ENCODE measurements around the gene USP2.

USP2 gene

DNA sequence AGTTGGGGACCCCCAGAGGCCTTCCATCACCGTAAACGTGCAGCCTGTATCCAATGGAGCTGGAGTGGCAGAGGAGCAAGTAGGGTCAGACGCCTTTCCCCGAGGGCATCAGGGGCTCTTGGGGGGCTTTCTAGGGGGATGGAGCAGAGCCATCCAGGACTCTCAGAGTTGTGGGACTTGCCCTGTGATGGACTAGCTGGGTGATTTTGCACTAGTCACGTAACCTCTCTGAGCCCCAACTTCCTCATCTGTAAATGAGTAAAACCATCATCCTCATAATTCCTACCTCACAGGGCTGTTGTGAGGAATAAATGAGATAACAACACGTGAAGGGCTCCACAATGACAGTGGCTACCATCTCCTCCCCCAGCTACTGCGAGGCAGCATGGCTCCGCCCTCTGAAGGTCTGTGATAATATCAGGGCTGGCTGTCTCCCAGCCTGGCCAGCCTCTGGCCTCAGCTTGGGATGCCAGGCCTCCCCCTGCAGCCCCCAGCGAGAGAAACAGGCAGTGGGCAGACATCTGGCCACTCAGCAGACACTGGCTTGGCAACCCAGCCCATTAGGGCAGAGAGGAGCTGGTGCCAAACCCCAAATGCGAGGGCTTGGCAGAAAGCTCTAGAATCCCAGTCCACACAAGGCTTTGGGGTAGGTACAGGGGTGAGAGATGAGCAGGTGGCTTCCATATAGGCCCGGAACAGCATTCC lies 6.7 kb downstream of the USP2 start:
- no peaks in the 10 kb centered on the region for H3K36me3 ChIP-seq (ENCODE audit: insufficient read depth, low read length)
- no peaks in the 10 kb centered on the region for H3K27me3 ChIP-seq (ENCODE audit: control insufficient read depth in 1 of 2, insufficient read depth in 2 of 2, low read length in 2 of 2)
- H3K9me3 ChIP-seq (ENCODE audit: low read length) = no peaks in the 10 kb centered on the region
- peak overlapping the region; percentile 40 for H3K9ac ChIP-seq (ENCODE audit: low read length)
- H3K4me1 ChIP-seq (ENCODE audit: insufficient read depth, low read length) = peaks cover 53% of the 10 kb centered on the region
- H3K27ac ChIP-seq (ENCODE audit: low read depth, low read length) = peak overlapping the region; percentile 34
- no peak overlapping the region for H3K4me3 ChIP-seq (ENCODE audit: low read depth in 1 of 2, low read length in 2 of 2)

DNA sequence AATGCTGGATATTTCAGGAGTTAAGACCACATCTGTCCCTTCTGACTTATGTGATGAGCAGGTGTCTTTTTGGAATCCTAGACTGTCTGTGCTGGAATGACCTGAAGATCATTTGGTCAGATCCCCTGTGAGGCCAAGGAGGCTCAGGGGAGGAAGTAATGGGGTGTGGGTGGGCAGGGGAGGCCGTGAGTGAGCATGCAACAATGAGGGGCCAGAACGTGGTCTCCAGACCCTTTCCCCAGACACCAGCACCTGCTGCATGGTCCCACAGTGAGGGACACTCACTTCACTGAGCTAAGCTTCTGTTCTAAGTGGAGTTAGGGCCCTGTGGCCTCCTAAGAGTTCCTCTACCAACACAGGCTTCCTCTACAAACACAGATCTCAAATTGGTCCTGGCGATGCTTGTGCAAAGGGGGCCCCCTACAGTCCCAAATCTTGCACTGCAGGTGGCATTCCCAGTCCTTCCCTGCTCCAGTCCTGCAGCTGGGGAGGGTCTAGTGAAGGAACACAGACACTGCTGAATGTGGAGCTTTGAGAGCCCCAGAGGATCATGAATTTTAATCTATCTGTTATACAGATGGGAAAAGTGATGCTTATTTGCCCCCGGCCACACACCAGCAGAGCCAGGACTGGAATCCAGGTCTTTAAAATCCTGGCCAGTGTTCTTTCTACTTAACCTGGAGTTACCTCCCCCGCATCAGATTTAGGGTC lies 7.4 kb downstream of the USP2 start:
- Histone ChIP-seq H3K4me1 (ENCODE audit: insufficient read depth, low read length) (peaks cover 59% of the 10 kb centered on the region), H3K9ac (ENCODE audit: low read length) (peak overlapping the region; percentile 17), H3K9me3 (ENCODE audit: low read length) (no peaks in the 10 kb centered on the region), H3K36me3 (ENCODE audit: insufficient read depth, low read length) (no peaks in the 10 kb centered on the region), H3K27me3 (ENCODE audit: control insufficient read depth in 1 of 2, insufficient read depth in 2 of 2, low read length in 2 of 2) (no peaks in the 10 kb centered on the region), H3K27ac (ENCODE audit: low read depth, low read length) (no peak overlapping the region), H3K4me3 (ENCODE audit: low read depth in 1 of 2, low read length in 2 of 2) (no peak overlapping the region)

DNA sequence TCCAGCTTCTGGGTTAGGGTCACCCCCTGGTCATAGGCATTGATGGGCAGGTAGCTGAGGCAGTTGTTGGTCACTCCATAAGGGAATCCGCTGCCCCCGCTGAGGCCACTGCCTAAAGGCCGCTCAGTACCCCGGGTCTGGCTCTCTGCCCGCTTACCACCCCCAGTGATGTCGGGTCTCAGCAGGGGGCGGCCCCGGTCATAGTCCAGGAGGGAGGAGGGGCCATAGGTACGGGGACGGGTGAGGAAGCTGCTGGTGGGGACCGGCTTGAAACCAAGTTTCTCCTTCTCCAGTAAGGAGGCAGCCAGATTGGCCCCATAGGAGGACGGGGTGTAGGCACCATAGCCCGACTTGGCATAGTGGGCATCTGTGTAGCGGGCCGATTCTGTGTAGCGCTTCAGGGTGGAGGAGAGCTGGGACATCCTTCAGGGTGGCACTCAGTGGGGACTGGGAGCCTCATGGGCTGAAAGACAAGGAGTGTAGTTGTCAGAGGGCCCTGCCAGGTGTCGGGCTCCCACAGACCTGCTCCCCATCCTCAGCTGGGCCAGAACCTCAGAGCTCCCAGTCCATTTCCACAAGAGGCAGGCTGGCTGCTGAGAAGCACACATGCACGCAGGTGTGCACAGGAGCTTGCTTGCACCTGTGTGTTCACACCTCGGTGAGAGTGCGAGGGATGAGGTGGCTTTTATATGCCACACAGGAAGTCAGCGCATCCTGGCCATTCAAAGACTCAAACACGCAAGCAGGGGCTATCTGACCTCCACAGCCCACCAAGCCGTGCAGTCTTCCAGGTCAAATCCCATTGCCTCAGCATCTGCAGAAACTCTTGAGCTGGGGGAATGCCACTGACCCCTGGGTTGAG lies 8.2 kb downstream of the USP2 start:
- H3K4me1 ChIP-seq (ENCODE audit: insufficient read depth, low read length) = peaks cover 67% of the 10 kb centered on the region
- H3K4me3 ChIP-seq (ENCODE audit: low read depth in 1 of 2, low read length in 2 of 2) = no peak overlapping the region
- H3K9ac ChIP-seq (ENCODE audit: low read length) = no peak overlapping the region
- no peak overlapping the region for H3K27ac ChIP-seq (ENCODE audit: low read depth, low read length)
- H3K9me3 ChIP-seq (ENCODE audit: low read length) = no peaks in the 10 kb centered on the region
- H3K36me3 ChIP-seq (ENCODE audit: insufficient read depth, low read length) = no peaks in the 10 kb centered on the region
- no peaks in the 10 kb centered on the region for H3K27me3 ChIP-seq (ENCODE audit: control insufficient read depth in 1 of 2, insufficient read depth in 2 of 2, low read length in 2 of 2)

DNA sequence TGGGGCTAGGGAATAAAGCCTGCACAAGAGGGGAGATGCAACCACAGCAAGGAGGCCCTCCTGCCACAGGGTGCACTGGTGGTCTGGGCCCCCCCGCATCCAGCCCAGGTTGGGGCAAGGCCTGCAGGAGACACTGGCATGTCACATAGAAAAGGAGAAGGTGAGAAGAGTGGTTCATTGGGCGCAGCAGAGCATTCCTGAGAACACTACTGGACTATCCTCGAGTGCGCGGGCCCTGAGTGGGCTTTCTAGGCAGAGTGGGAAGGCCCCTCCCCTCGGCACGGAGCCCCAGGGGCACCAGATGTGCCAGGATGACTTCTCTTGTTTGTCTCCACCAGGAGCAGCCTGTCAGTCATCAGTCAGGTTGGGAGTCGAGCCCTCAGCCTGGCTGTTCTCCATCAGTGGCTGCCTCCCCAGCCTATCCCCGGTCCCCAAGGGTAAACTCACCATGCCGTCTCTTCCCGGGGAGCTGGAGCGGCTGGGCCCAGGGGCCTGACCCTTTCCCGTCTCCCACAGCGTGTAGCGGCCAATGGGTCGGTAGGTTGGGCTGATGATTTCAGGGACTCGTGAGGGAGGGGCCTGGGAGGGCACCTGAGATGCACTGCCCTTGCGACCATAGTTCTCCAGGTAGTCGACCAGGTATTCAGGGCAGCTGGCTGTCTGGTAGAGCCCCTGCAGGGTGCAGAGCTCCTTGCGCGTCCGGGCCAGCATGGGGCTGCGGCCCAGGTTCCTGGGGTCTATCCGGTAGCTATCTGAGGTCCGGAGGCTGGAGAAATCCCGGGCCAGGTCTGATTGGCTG lies 9.0 kb downstream of the USP2 start:
- Histone ChIP-seq H3K27ac (ENCODE audit: low read depth, low read length) (no peak overlapping the region), H3K9ac (ENCODE audit: low read length) (no peak overlapping the region), H3K4me1 (ENCODE audit: insufficient read depth, low read length) (peaks cover 75% of the 10 kb centered on the region)

DNA sequence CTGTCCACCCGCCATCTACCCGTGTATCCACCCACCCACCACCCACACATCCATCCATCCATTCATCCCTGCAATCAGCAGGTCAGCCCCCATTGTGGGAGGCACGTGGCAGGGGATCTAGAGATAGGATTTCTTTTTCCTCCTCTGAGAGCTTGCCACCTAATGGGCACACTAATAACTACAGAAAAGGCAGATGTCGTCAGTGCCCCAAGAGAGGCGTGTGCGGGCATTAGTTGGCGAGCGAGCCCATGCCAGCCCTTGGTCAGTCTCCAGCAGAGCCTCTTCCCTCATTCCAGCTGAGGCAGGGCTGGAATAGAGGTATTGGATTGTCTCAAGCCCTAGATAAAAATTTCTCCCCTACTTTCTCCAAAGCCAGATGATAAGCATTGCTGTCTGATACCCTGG lies 9.7 kb downstream of the USP2 start:
- Histone ChIP-seq H3K4me3 (ENCODE audit: low read depth in 1 of 2, low read length in 2 of 2) (no peak overlapping the region), H3K9ac (ENCODE audit: low read length) (no peak overlapping the region)

More for the DNA sequence above, 9.0 kb downstream of the USP2 start:
- H3K9me3 ChIP-seq (ENCODE audit: low read length) = no peaks in the 10 kb centered on the region
- no peaks in the 10 kb centered on the region for H3K27me3 ChIP-seq (ENCODE audit: control insufficient read depth in 1 of 2, insufficient read depth in 2 of 2, low read length in 2 of 2)
- no peaks in the 10 kb centered on the region for H3K36me3 ChIP-seq (ENCODE audit: insufficient read depth, low read length)
- no peak overlapping the region for H3K4me3 ChIP-seq (ENCODE audit: low read depth in 1 of 2, low read length in 2 of 2)

DNA sequence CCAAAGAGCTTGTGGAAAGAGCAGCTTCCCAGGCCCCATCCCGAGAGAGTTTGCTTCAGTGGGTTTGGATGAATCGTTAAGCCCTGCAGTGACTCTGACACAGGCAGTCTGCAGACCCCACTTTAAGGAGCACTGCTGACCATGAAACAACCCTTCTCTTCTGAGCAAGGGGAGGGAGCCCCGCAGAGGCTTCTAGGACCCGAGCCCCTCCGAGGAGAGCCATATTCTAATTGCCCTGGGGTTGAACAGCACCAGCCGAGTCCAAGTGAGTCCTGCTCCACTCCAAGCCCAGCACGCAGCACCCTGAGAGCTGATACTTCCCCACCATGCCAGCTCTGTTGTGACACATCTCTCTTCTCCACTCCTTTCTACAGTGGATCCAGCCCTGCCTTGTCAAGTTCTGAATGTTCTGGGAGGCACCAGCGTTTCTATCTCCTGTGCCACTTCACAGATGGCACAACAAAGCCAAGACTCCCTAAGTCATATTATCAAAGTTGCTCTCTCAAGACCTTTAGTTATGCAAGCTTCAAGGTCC lies 10.4 kb downstream of the USP2 start:
- peak overlapping the region; percentile 33 for H3K9ac ChIP-seq (ENCODE audit: low read length)
- peaks cover 83% of the 10 kb centered on the region for H3K4me1 ChIP-seq (ENCODE audit: insufficient read depth, low read length)

More for the DNA sequence above, 9.7 kb downstream of the USP2 start:
- H3K27ac ChIP-seq (ENCODE audit: low read depth, low read length) = no peak overlapping the region
- peaks cover 82% of the 10 kb centered on the region for H3K4me1 ChIP-seq (ENCODE audit: insufficient read depth, low read length)
- H3K9me3 ChIP-seq (ENCODE audit: low read length) = no peaks in the 10 kb centered on the region
- no peaks in the 10 kb centered on the region for H3K27me3 ChIP-seq (ENCODE audit: control insufficient read depth in 1 of 2, insufficient read depth in 2 of 2, low read length in 2 of 2)
- H3K36me3 ChIP-seq (ENCODE audit: insufficient read depth, low read length) = no peaks in the 10 kb centered on the region

DNA sequence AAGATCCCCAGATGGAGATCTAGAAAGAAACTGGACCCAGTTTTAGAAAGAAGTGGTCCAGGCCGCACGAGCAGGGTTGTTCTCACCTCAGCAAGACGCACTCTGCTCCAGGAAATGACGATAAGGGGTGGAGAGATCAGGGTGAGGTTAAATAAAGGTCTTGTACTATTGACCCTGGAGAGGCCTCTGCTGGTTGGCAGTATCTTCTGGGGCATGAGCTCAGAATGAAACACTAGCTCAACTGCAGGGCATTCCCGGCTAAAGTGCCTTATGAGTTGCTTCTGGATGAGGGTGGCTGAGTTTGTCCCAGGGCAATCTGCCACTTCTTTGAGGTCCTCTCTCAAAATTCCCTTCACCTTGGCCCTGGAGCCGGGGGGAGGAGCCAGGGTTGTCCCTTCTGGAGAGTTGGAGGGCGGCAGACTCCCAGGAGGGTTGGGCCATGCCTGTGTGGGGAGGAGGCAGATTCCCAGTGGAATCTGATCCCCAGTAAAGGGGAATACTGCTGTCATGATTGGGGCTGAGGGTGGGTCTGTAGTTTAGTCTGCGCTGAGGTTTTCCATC lies 10.9 kb downstream of the USP2 start:
- Histone ChIP-seq H3K4me3 (ENCODE audit: low read depth in 1 of 2, low read length in 2 of 2) (no peak overlapping the region), H3K27ac (ENCODE audit: low read depth, low read length) (no peak overlapping the region), H3K9me3 (ENCODE audit: low read length) (no peaks in the 10 kb centered on the region), H3K4me1 (ENCODE audit: insufficient read depth, low read length) (peaks cover 82% of the 10 kb centered on the region), H3K9ac (ENCODE audit: low read length) (peak overlapping the region; percentile 33), H3K36me3 (ENCODE audit: insufficient read depth, low read length) (no peaks in the 10 kb centered on the region), H3K27me3 (ENCODE audit: control insufficient read depth in 1 of 2, insufficient read depth in 2 of 2, low read length in 2 of 2) (no peaks in the 10 kb centered on the region)

More for the DNA sequence above, 10.4 kb downstream of the USP2 start:
- H3K9me3 ChIP-seq (ENCODE audit: low read length) = no peaks in the 10 kb centered on the region
- no peak overlapping the region for H3K27ac ChIP-seq (ENCODE audit: low read depth, low read length)
- no peaks in the 10 kb centered on the region for H3K27me3 ChIP-seq (ENCODE audit: control insufficient read depth in 1 of 2, insufficient read depth in 2 of 2, low read length in 2 of 2)
- no peak overlapping the region for H3K4me3 ChIP-seq (ENCODE audit: low read depth in 1 of 2, low read length in 2 of 2)
- no peaks in the 10 kb centered on the region for H3K36me3 ChIP-seq (ENCODE audit: insufficient read depth, low read length)

DNA sequence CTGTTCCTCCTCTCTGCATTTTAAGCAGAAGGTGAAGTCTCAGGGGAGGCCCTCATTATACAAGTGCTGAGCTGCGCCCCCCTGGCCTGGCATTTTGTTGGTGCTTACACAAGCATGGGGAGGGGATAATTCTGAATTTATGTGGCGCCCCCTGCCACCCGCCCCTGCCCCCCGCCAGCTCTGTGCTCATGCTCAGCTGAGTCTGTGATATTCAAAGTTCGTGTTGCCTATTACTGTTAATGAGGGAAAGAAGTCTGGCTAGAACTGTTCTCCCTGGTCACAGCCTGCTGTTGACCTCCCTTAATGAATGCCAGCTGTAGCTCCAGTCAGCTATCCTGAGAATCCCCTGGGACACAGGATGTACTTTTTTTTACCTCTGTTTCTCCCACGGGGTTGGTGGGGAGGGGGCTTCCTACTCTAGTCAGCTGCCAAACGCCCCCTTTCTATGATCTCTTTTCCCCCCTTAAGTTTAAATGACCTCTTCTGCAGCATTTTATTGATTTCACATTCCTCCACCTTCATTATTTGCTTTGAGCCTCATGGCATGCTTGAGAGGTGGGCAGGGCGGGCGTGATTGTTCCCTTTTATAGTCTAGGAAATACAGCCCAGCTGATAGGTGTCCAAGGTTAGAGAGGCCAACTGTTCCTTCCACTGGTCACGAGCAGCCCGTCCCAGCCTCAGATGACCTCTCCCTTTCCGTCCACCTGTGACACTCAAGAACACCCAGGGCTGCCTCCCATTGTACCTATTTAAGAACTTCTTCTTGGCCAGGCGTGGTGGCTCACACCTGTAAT lies 12.2 kb downstream of the USP2 start:
- H3K36me3 ChIP-seq (ENCODE audit: insufficient read depth, low read length) = no peaks in the 10 kb centered on the region
- peak overlapping the region; percentile 15 for H3K9ac ChIP-seq (ENCODE audit: low read length)
- H3K9me3 ChIP-seq (ENCODE audit: low read length) = no peaks in the 10 kb centered on the region
- peak overlapping the region; percentile 10 for H3K27ac ChIP-seq (ENCODE audit: low read depth, low read length)
- no peak overlapping the region for H3K4me3 ChIP-seq (ENCODE audit: low read depth in 1 of 2, low read length in 2 of 2)
- H3K4me1 ChIP-seq (ENCODE audit: insufficient read depth, low read length) = peaks cover 82% of the 10 kb centered on the region
- H3K27me3 ChIP-seq (ENCODE audit: control insufficient read depth in 1 of 2, insufficient read depth in 2 of 2, low read length in 2 of 2) = peaks cover 0 to 10% of the 10 kb centered on the region in 2 donors

DNA sequence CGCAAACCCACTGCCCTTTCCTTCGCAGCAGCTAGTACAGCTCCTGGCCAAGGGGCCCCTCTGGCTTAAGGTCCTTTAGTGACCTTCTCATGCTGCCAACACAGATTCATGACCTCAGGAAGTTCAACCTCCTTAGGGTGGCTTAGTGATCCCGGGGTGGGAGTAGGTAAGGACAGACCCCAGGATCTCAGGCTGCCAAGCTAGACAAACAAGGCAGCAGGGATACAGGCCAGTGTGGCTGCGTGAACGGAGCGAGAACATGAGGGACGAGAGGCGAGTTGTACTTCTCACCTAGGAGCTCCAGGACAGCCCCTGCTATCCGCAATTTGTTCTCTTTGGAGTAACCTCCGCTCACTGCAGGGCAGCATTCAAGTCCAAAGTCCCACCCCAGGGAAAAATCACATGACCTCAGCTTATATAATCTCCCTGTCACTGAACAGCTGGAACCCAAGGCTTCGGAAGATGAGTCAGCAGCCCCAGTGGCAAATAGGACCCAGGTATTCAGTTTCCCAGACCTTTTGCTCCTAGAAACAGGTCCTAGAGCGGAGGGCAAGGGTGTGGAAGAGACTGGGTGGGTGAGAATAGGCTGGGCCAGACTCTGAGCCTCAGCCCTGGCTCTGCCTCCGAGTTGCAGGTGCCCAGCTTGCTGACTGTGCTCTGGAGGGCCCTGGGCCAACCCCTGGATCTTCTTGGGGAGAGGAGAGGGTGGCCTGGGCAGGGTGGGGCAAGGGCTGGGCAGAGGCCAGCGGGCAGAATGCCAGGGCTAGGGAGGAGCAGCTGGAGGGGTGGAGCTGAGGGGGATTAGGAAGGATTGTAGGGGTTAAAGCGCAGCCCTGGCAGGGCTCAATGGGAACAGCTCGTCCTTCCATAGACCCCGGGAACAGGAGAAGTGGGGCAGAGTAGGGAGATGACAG lies 13.1 kb downstream of the USP2 start:
- Histone ChIP-seq H3K9ac (ENCODE audit: low read length) (peak overlapping the region; percentile 15), H3K9me3 (ENCODE audit: low read length) (no peaks in the 10 kb centered on the region), H3K27me3 (ENCODE audit: control insufficient read depth in 1 of 2, insufficient read depth in 2 of 2, low read length in 2 of 2) (peaks cover 0 to 11% of the 10 kb centered on the region in 2 donors), H3K27ac (ENCODE audit: low read depth, low read length) (peak overlapping the region; percentile 10), H3K4me3 (ENCODE audit: low read depth in 1 of 2, low read length in 2 of 2) (peak overlapping the region in 1 of 2 donors; percentile 28), H3K4me1 (ENCODE audit: insufficient read depth, low read length) (peaks cover 77% of the 10 kb centered on the region), H3K36me3 (ENCODE audit: insufficient read depth, low read length) (no peaks in the 10 kb centered on the region)
